Left cardiac atrium (tissue), 4 donors: ENCODE results near the gene CELF3. TPM values are rescaled to one million over a fixed set of nuclear protein-coding genes. Genes with fewer than 3 reads are reported as not detected.

Source experiments
- ATAC-seq, 2 donors: fragments of 200-7000 bp; cut with Tn5 transposase; one replicate each; pipeline ENCODE4 v1.9.1; 2020; ENCODE audit warnings: mild to moderate bottlenecking in 2 of 2, moderate library complexity in 2 of 2
- DNase-seq: peaks from one replicate; pipeline ENCODE4 v3.0.0-alpha.2; 2020
- intact Hi-C, 2 donors: fragments of 100-400 bp; cut with DNase I; formaldehyde crosslinking; loops; one replicate each; pipeline versions ENCODE4 v1.14.1 to v1.15.1; 2022 to 2023
- total RNA-seq, 2 donors: library from RNA; stranded (reverse); fragmentation: NEBNext Ultra II Directional; extraction: Animal tissue kit (Norgen Biotek cat#: 25700); gene quantifications; one replicate each; pipeline ENCODE4 v1.2.1, GENCODE V29; 2021
- donor health status: DM: no; HTN: yes; CAD: no.
- donor health status: DM: no; HTN: yes; CAD: no; lungs with severe emphysema.
- donor health status: DM: yes; HTN: yes; CAD: no.
- donor health status: Dilated cardiomyopathy.

The CELF3 gene
- total RNA-seq, 2 donors from 2014 or later: not detected

GRCh38 chr1:151723726-151724370 lies 7.2 kb upstream of the CELF3 start:
- no peak for DNase-seq
- intact Hi-C loops: loop anchor here in 1 of 2 donors (5.0 kb wide), 1 partner anchor 112 kb away; the partner anchor contains the start of gene SNX27
- ATAC-seq: no peak

GRCh38 chr1:151721788-151722510 lies 5.3 kb upstream of the CELF3 start:
- intact Hi-C loops: loop anchor here in 1 of 2 donors (5.0 kb wide), 1 partner anchor 110 kb away; the partner anchor contains the start of gene SNX27
- ATAC-seq (no peak), DNase-seq (no peak)

- no peak for DNase-seq
- intact Hi-C loops: loop anchor here in 1 of 2 donors (5.0 kb wide), 1 partner anchor 109 kb away; the partner anchor contains the start of gene SNX27
- ATAC-seq: peak; percentile 88 to 92
Measured at GRCh38 chr1:151720974-151721787, 4.6 kb upstream of the CELF3 start, which contains the start of gene RIIAD1. Gene RIIAD1 (plus strand): TSS chr1:151721522. CDS start chr1:151721537, 15 bp downstream.

GRCh38 chr1:151720554-151720953 lies 4.0 kb upstream of the CELF3 start:
- ATAC-seq (peak; percentile 60 to 67), DNase-seq (no peak)
- intact Hi-C loops: loop anchor here in 1 of 2 donors (5.0 kb wide), 1 partner anchor 108 kb away; the partner anchor contains the start of gene SNX27

- intact Hi-C loops: loop anchor here in 1 of 2 donors (5.0 kb wide), 1 partner anchor 108 kb away; the partner anchor contains the start of gene SNX27
- ATAC-seq: no peak
- no peak for DNase-seq
Measured at GRCh38 chr1:151720125-151720524, 3.5 kb upstream of the CELF3 start.

- ATAC-seq: no peak
Measured at GRCh38 chr1:151718666-151719065, 2.1 kb upstream of the CELF3 start.

GRCh38 chr1:151718011-151718431 lies 1.4 kb upstream of the CELF3 start:
- intact Hi-C loops: no loop called here
- no peak for DNase-seq

More at GRCh38 chr1:151718666-151719065, 2.1 kb upstream of the CELF3 start:
- no peak for DNase-seq
- intact Hi-C loops: no loop called here

GRCh38 chr1:151716405-151716762 lies 219 bp downstream of the CELF3 start:
- intact Hi-C loops: no loop called here
- DNase-seq (no peak), ATAC-seq (no peak)

More at GRCh38 chr1:151718011-151718431, 1.4 kb upstream of the CELF3 start:
- ATAC-seq: no peak

- no peak for DNase-seq
- ATAC-seq: no peak
- intact Hi-C loops: no loop called here
Measured at GRCh38 chr1:151715726-151716404, 738 bp downstream of the CELF3 start.

- no peak for ATAC-seq
- DNase-seq: no peak
- intact Hi-C loops: no loop called here
Measured at GRCh38 chr1:151714820-151715725, 1.5 kb downstream of the CELF3 start.

- ATAC-seq (no peak), DNase-seq (no peak)
- intact Hi-C loops: no loop called here
Measured at GRCh38 chr1:151713874-151714273, 2.7 kb downstream of the CELF3 start.

- intact Hi-C loops: no loop called here
- ATAC-seq (no peak), DNase-seq (no peak)
Measured at GRCh38 chr1:151713044-151713443, 3.6 kb downstream of the CELF3 start.

- intact Hi-C loops: no loop called here
Measured at GRCh38 chr1:151711951-151712350, 4.7 kb downstream of the CELF3 start.

GRCh38 chr1:151711044-151711800 lies 5.4 kb downstream of the CELF3 start:
- intact Hi-C loops: no loop called here
- no peak for ATAC-seq

More at GRCh38 chr1:151711951-151712350, 4.7 kb downstream of the CELF3 start:
- ATAC-seq (no peak), DNase-seq (no peak)

GRCh38 chr1:151710187-151710840 lies 6.3 kb downstream of the CELF3 start:
- intact Hi-C loops: no loop called here
- ATAC-seq (no peak), DNase-seq (no peak)

More at GRCh38 chr1:151711044-151711800, 5.4 kb downstream of the CELF3 start:
- no peak for DNase-seq

- intact Hi-C loops: no loop called here
- ATAC-seq (no peak), DNase-seq (no peak)
Measured at GRCh38 chr1:151708891-151709290, 7.7 kb downstream of the CELF3 start.
